ENCODE data around the gene TREM2. TPM values are rescaled to one million over a fixed set of nuclear protein-coding genes. Genes with fewer than 3 reads are reported as not detected.
"Not testable (repeated sequence)": the region's sequence is repeated elsewhere in the genome, so short reads cannot be mapped to it uniquely, and the experiment has no call there.

TREM2 gene
- total RNA-seq, 5 donors from 2014 or later (not counting 1 experiment from before 2014, with no cell fraction given) = 0.23 to 0.25 TPM; not detected in 3

- Mint-ChIP-seq H3K4me1 (peaks cover 39 to 75% (median 75%) of the 10 kb centered on the region in 3 donors), H3K9me3 (peaks cover 0 to 4% (median 0%) of the 10 kb centered on the region in 3 donors), H3K4me3 (no peak overlapping the region), H3K27ac (no peak overlapping the region), H3K27me3 (no peaks in the 10 kb centered on the region), H3K36me3 (peaks cover 21% of the 10 kb centered on the region)
- Histone ChIP-seq H3K27ac (ENCODE audit: low read length) (no peak overlapping the region), H3K4me1 (ENCODE audit: control insufficient read depth in 1 of 2, extremely low read depth in 1 of 2, insufficient read depth in 2 of 2, low read length in 2 of 2) (peaks cover 0 to 32% of the 10 kb centered on the region in 2 experiments), H3K27me3 (replicated peaks in 1 of 2; ENCODE audit: control insufficient read depth in 2 of 2, extremely low read depth in 1 of 2, insufficient read depth in 2 of 2, low read length in 1 of 2) (peaks cover 0 to 6% of the 10 kb centered on the region in 2 experiments), H3K36me3 (ENCODE audit: control insufficient read depth in 2 of 2, extremely low read depth in 1 of 2, insufficient read depth in 1 of 2, low read length in 1 of 2) (peaks cover 4 to 12% of the 10 kb centered on the region in 2 donors), H3K9me3 (no peaks in the 10 kb centered on the region), H3K4me3 (ENCODE audit: control insufficient read depth in 1 of 2, extremely low read depth in 1 of 2, low read length in 1 of 2) (no peak overlapping the region)
- 69% methylated on average over 4 of the region's 5 CpGs for WGBS (ENCODE audit: insufficient coverage)
- ChIA-PET POLR2A (no interaction called here), CTCF (no interaction called here)
- ATAC-seq (replicated peaks in 1 of 4) (no peak), DNase-seq (no peak)
Observed at GRCh38 chr6:41193884-41194283, 31.0 kb upstream of the TREM2 start.

- no peak overlapping the region for H3K4me3 Mint-ChIP-seq
- Histone ChIP-seq H3K27ac (ENCODE audit: low read length) (no peak overlapping the region), H3K27me3 (replicated peaks in 1 of 2; ENCODE audit: control insufficient read depth in 2 of 2, extremely low read depth in 1 of 2, insufficient read depth in 2 of 2, low read length in 1 of 2) (peaks cover 0 to 6% of the 10 kb centered on the region in 2 experiments), H3K36me3 (ENCODE audit: control insufficient read depth in 2 of 2, extremely low read depth in 1 of 2, insufficient read depth in 1 of 2, low read length in 1 of 2) (peaks cover 4 to 12% of the 10 kb centered on the region in 2 donors), H3K9me3 (no peaks in the 10 kb centered on the region), H3K4me3 (ENCODE audit: control insufficient read depth in 1 of 2, extremely low read depth in 1 of 2, low read length in 1 of 2) (no peak overlapping the region), H3K4me1 (ENCODE audit: control insufficient read depth in 1 of 2, extremely low read depth in 1 of 2, insufficient read depth in 2 of 2, low read length in 2 of 2) (peaks cover 0 to 33% of the 10 kb centered on the region in 2 experiments)
- H3K27me3 Mint-ChIP-seq = no peaks in the 10 kb centered on the region
- H3K9me3 Mint-ChIP-seq = peaks cover 0 to 4% (median 0%) of the 10 kb centered on the region in 3 donors
- ChIA-PET POLR2A (no interaction called here), CTCF (no interaction called here)
- no peak for DNase-seq
- 77% methylated on average over 3 of the region's 5 CpGs for WGBS (ENCODE audit: insufficient coverage)
- H3K36me3 Mint-ChIP-seq = peaks cover 21% of the 10 kb centered on the region
- H3K27ac Mint-ChIP-seq = peak overlapping the region; percentile 62 to 72
- ATAC-seq (replicated peaks in 1 of 4) = peak in 1 of 4 experiments; percentile 31
- H3K4me1 Mint-ChIP-seq = peaks cover 39 to 75% (median 75%) of the 10 kb centered on the region in 3 donors
Observed at GRCh38 chr6:41193171-41193734, 30.3 kb upstream of the TREM2 start.

- no peak overlapping the region for H3K4me3 ChIP-seq (ENCODE audit: control insufficient read depth in 1 of 2, extremely low read depth in 1 of 2, low read length in 1 of 2)
- H3K36me3 ChIP-seq (ENCODE audit: control insufficient read depth in 2 of 2, extremely low read depth in 1 of 2, insufficient read depth in 1 of 2, low read length in 1 of 2) = peaks cover 0 to 12% of the 10 kb centered on the region in 2 donors
- Mint-ChIP-seq H3K9me3 (peaks cover 0 to 4% (median 0%) of the 10 kb centered on the region in 3 donors), H3K27me3 (no peaks in the 10 kb centered on the region), H3K4me3 (no peak overlapping the region), H3K36me3 (peaks cover 16% of the 10 kb centered on the region), H3K4me1 (peaks cover 33 to 72% (median 71%) of the 10 kb centered on the region in 3 donors), H3K27ac (no peak overlapping the region)
- ATAC-seq (replicated peaks in 1 of 4) (peak; percentile 39 to 66 (median 54)), DNase-seq (peak in 10 of 35 experiments; percentile 10 to 57 (median 22))
- H3K27me3 ChIP-seq (replicated peaks in 1 of 2; ENCODE audit: control insufficient read depth in 2 of 2, extremely low read depth in 1 of 2, insufficient read depth in 2 of 2, low read length in 1 of 2) = peaks cover 0 to 6% of the 10 kb centered on the region in 2 experiments
- ChIA-PET CTCF (interaction anchor here (0.7 to 1.8 kb wide), 4 partner anchors 9 to 129 kb away, joined by 3 to 11 read pairs (median 4); partner anchors contain the start of gene TREML2 (in 1 of the 2)), POLR2A (no interaction called here)
- 38% methylated on average over 5 of the region's 6 CpGs for WGBS (ENCODE audit: insufficient coverage)
- no peaks in the 10 kb centered on the region for H3K9me3 ChIP-seq
- H3K4me1 ChIP-seq (ENCODE audit: control insufficient read depth in 1 of 2, extremely low read depth in 1 of 2, insufficient read depth in 2 of 2, low read length in 2 of 2) = peaks cover under 1 to 34% of the 10 kb centered on the region in 2 experiments
- no peak overlapping the region for H3K27ac ChIP-seq (ENCODE audit: low read length)
Observed at GRCh38 chr6:41191569-41191968, 28.7 kb upstream of the TREM2 start.

- peaks cover 0 to 6% of the 10 kb centered on the region in 2 experiments for H3K27me3 ChIP-seq (replicated peaks in 1 of 2; ENCODE audit: control insufficient read depth in 2 of 2, extremely low read depth in 1 of 2, insufficient read depth in 2 of 2, low read length in 1 of 2)
- CTCF ChIA-PET = no interaction called here
- peaks cover 6 to 41% of the 10 kb centered on the region in 2 experiments for H3K4me1 ChIP-seq (ENCODE audit: control insufficient read depth in 1 of 2, extremely low read depth in 1 of 2, insufficient read depth in 2 of 2, low read length in 2 of 2)
- no peak overlapping the region for H3K27ac ChIP-seq (ENCODE audit: low read length)
- Mint-ChIP-seq H3K27ac (no peak overlapping the region), H3K4me1 (peaks cover 30 to 72% (median 68%) of the 10 kb centered on the region in 3 donors), H3K36me3 (peaks cover 16% of the 10 kb centered on the region), H3K9me3 (peaks cover 0 to 4% (median 0%) of the 10 kb centered on the region in 3 donors), H3K27me3 (no peaks in the 10 kb centered on the region), H3K4me3 (no peak overlapping the region)
- peaks cover 0 to 12% of the 10 kb centered on the region in 2 donors for H3K36me3 ChIP-seq (ENCODE audit: control insufficient read depth in 2 of 2, extremely low read depth in 1 of 2, insufficient read depth in 1 of 2, low read length in 1 of 2)
- H3K4me3 ChIP-seq (ENCODE audit: control insufficient read depth in 1 of 2, extremely low read depth in 1 of 2, low read length in 1 of 2) = no peak overlapping the region
- DNase-seq (no peak), ATAC-seq (replicated peaks in 1 of 4) (no peak)
- H3K9me3 ChIP-seq = no peaks in the 10 kb centered on the region
- 79% methylated on average over 2 of the region's 3 CpGs for WGBS (ENCODE audit: insufficient coverage)
- POLR2A ChIA-PET = no interaction called here
Observed at GRCh38 chr6:41190791-41191190, 27.9 kb upstream of the TREM2 start.

- Histone ChIP-seq H3K9me3 (no peaks in the 10 kb centered on the region), H3K36me3 (ENCODE audit: control insufficient read depth in 2 of 2, extremely low read depth in 1 of 2, insufficient read depth in 1 of 2, low read length in 1 of 2) (peaks cover 0 to 7% of the 10 kb centered on the region in 2 donors), H3K4me3 (ENCODE audit: control insufficient read depth in 1 of 2, extremely low read depth in 1 of 2, low read length in 1 of 2) (no peak overlapping the region), H3K27ac (ENCODE audit: low read length) (no peak overlapping the region), H3K4me1 (ENCODE audit: control insufficient read depth in 1 of 2, extremely low read depth in 1 of 2, insufficient read depth in 2 of 2, low read length in 2 of 2) (peaks cover 6 to 42% of the 10 kb centered on the region in 2 experiments), H3K27me3 (replicated peaks in 1 of 2; ENCODE audit: control insufficient read depth in 2 of 2, extremely low read depth in 1 of 2, insufficient read depth in 2 of 2, low read length in 1 of 2) (peaks cover 0 to 6% of the 10 kb centered on the region in 2 experiments)
- Mint-ChIP-seq H3K36me3 (peaks cover 16% of the 10 kb centered on the region), H3K9me3 (peaks cover 0 to 4% (median 0%) of the 10 kb centered on the region in 3 donors), H3K27me3 (no peaks in the 10 kb centered on the region), H3K4me1 (peaks cover 27 to 74% (median 67%) of the 10 kb centered on the region in 3 donors), H3K4me3 (no peak overlapping the region), H3K27ac (no peak overlapping the region)
- ChIA-PET POLR2A (no interaction called here), CTCF (no interaction called here)
- no CpG with 5 or more reads among the region's 2 CpGs for WGBS (ENCODE audit: insufficient coverage)
- no peak for ATAC-seq (replicated peaks in 1 of 4)
- DNase-seq = no peak
Observed at GRCh38 chr6:41189967-41190366, 27.1 kb upstream of the TREM2 start.

- H3K27ac Mint-ChIP-seq; H3K27me3 ChIP-seq (replicated peaks in 1 of 2; ENCODE audit: control insufficient read depth in 2 of 2, extremely low read depth in 1 of 2, insufficient read depth in 2 of 2, low read length in 1 of 2); H3K36me3 ChIP-seq (ENCODE audit: control insufficient read depth in 2 of 2, extremely low read depth in 1 of 2, insufficient read depth in 1 of 2, low read length in 1 of 2); H3K27me3 Mint-ChIP-seq; H3K4me3 Mint-ChIP-seq; H3K27ac ChIP-seq (ENCODE audit: low read length); H3K36me3 Mint-ChIP-seq; ATAC-seq (replicated peaks in 1 of 4); H3K4me3 ChIP-seq (ENCODE audit: control insufficient read depth in 1 of 2, extremely low read depth in 1 of 2, low read length in 1 of 2); POLR2A ChIA-PET; H3K9me3 ChIP-seq; DNase-seq; H3K9me3 Mint-ChIP-seq: not testable (repeated sequence)
- peaks cover 21 to 65% (median 58%) of the 10 kb centered on the region in 3 donors for H3K4me1 Mint-ChIP-seq
- H3K4me1 ChIP-seq (ENCODE audit: control insufficient read depth in 1 of 2, extremely low read depth in 1 of 2, insufficient read depth in 2 of 2, low read length in 2 of 2) = peaks cover 6 to 38% of the 10 kb centered on the region in 2 experiments
- CTCF ChIA-PET = interaction anchor here in 1 of 2 donors (0.6 kb wide), 1 partner anchor 182 kb away, joined by 4 read pairs; no protein-coding TSS in a partner anchor
Observed at GRCh38 chr6:41189046-41189445, 26.1 kb upstream of the TREM2 start.

Data from T-cell (primary cell).